H4 (cell line): ENCODE results near the gene C6orf89. TPM values are rescaled to one million over a fixed set of nuclear protein-coding genes. Genes with fewer than 3 reads are reported as not detected.
"Not testable (repeated sequence)": the region's sequence is repeated elsewhere in the genome, so short reads cannot be mapped to it uniquely, and the experiment has no call there.

ENCODE experiments used
- DNase-seq: peaks from one replicate; pipeline ENCODE4 v3.0.0-alpha.2; 2015; ENCODE audit warnings: low spot score
- total RNA-seq: library from RNA; depleted of rRNA; stranded (reverse); fragments of >200 nt; shearing (Covaris generic); gene quantifications from 2 replicates; pipeline ENCODE4 v1.2.3, GENCODE V29; 2014

The C6orf89 gene
- total RNA-seq, 1 experiment from 2014 or later = 39.6 TPM

GRCh38 chr6:36924131-36924530 is 38.4 kb downstream of the C6orf89 start:
- no peak for DNase-seq

DNA sequence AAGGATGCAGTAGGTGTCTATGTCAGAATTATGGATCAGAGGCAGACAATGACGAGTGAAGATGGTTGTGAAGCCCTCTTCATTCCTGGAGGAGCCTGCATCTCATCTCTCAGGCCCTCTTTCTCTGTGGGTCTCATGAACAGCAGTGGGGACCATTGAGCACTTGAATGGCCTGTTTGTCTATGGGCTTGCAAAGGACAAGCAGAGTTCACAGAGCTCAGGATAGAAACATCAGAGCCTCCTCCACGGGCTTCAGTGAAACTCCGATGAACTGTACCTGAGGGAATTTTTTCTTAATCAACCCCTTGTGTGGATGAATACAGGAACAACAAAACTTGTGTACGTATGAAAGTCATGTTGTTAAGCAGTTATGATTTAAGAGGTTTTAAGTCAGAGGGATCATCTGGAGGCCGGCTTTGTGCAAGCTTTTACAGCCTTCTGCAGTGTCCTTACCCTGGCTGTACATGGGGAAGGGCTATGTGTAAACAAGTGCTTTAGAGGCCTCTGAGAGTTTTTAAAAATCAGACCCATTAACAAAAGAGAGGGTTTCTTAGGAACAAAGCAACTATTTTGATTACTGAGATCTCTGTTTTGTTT is 39.1 kb downstream of the C6orf89 start:
- DNase-seq = no peak

GRCh38 chr6:36925809-36926208 is 40.1 kb downstream of the C6orf89 start:
- DNase-seq = no peak

DNA sequence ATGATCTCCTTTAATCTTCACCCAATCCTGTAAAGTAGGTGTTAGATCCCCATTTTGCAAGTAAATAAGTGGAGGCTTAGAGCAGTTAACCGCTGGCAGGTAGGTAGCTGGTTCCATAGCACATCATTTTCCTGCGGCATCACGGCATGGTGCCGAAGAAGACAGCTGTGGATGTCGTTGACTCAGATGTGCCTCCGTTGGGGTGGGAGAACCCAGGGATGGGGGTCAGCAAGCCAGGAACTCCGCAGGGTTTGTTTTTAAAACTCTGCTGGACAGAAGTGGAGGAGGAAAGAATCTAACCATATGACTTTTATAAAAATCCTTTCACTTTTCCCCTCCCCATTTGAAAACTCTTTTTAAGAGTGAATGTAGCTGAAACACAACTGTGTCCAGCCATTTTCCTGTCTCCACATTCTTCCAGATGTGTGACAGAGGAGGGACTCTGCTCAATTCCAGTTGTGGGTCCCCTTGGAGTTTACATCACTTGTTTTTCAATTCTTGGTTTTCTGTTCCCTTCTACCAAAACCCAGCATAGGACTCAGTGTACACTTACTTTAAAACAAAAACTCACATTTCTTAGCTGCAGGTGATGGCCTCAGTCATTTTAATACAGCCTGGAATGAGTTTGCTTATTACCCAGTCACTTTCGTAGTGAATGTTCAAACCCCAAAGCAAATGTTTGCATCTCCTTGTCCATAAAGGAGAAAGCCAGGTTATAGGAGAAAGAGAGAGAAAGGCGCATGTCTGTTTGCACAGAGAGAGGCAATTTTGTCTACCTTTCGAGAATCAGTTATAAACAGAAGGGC is 41.2 kb downstream of the C6orf89 start:
- no peak for DNase-seq

DNA sequence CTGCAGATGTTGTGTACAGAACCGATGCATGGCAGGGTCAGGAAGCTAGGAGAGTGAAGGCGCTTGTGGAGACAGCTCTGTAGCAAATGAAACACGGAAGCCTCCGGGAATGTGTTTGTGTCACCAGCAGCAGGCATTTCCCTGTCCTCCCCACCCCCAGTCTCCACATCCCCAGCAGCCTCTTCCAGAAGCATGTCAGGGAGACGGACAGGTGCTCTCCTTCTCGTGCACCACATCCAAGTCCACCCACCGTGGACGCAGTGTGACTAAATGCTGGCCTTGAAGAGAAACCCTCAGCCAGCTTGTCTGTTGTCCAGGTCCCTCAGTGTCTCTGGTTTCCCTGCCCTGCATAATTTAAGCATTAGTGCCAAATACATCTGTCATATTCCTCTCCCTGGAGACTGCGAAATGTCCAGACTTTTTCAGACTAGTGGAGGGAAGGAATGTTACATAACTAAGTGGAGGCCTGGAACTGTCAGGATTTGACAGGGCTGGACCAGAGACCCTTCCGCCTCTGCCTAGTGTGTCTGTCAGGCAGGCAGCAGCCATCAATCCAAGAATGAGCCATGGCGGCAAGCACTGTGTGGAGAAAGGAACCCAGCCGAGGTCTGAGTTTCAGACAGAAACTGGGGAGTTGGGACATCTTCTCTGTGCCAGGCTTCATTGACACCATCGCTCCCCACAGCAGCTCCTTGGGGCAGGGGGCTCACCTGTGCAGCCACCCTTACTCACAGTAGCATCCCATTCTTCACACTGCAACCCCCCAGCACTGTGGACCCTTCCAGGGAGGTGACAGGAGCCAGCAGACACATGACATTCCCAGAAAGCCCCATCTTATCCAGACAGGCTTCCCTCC is 42.2 kb downstream of the C6orf89 start:
- no peak for DNase-seq

GRCh38 chr6:36928547-36928918 is 42.8 kb downstream of the C6orf89 start:
- DNase-seq = no peak

DNA sequence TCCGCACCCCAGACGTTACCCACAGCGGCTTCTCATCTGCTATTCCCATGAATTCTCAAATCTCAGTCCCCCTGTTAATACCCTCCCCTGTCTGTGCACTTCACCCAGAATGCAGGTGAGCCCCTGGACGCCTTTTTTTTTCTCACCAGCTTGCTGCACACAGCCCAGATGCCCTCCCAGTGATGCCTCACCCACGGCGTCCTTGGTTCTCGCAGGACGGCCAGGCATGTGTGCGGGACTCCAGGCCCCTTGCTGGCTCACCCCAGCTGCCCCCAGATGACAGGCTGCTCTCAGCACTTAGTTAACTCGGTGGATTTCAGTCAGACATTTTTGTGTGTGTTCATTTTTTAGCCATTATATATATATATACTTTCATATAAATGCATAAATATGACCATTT is 43.4 kb downstream of the C6orf89 start:
- no peak for DNase-seq

GRCh38 chr6:36929607-36930006 is 43.9 kb downstream of the C6orf89 start:
- DNase-seq = peak; percentile 31

- no peak for DNase-seq
Observed at GRCh38 chr6:36930483-36930882, 44.7 kb downstream of the C6orf89 start.

GRCh38 chr6:36933102-36933501 is 47.4 kb downstream of the C6orf89 start:
- DNase-seq = no peak

- DNase-seq = no peak
Observed at GRCh38 chr6:36933519-36933918, 47.8 kb downstream of the C6orf89 start.

DNA sequence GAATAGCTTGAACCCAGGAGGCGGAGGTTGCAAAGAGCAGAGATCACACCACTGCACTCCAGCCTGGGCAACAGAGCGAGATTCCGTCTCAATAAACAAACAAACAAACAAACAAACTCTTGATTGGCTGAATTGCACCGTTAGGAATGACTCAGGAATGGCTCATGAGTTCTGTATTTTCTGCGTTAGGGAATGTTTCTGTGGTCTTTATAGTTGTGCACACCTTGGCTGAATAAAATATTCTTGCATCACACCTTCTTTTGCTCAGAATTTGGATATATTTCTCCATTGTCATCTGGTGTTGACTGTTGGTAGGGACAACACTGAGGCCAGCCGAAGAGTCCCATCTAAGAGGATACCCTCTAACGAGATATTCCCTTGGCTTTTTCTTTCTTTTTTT is 49.1 kb downstream of the C6orf89 start:
- no peak for DNase-seq

DNA sequence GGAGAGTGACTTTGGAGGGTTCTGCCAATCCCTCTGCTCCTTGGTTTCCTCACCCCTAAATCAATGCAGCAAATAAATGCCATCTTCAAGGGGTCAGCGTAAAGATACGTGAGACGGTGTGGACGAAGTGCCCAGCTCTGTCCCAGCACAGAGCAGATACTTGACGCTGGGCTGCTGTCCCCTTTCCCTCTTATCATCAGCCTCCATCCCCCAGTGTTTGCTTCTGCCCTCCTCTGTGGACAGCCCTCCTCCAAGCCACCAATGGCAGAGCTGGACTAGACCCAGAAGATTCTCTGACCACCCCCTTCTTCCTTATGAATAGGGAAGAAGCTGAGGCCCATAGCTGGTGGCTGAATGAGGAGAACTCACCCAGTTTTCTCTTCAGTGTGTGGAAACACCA is 51.1 kb downstream of the C6orf89 start:
- DNase-seq = no peak

GRCh38 chr6:36937896-36938295 is 52.1 kb downstream of the C6orf89 start:
- no peak for DNase-seq

- no peak for DNase-seq
Observed at GRCh38 chr6:36938536-36938935, 52.8 kb downstream of the C6orf89 start.

GRCh38 chr6:36939005-36939404 is 53.3 kb downstream of the C6orf89 start:
- not testable (repeated sequence) for DNase-seq

DNA sequence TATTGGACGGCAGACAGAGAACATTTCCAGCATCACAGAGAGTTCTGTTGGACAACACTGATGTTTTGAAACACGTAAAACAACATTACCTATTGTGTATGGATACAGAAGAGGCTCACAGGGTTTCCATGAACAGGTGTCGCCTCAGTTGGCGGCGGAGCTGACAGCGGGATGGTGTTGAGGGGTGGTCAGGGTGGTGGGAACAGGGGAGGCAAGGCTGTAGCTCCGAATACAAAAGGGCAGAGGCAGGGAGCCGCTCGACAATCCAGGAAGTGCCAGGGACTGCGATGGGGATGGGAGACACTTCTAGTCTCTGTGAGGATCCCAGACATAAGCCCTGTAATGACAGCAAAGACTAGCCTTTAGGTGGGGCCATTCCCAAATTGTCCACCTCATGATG is 54.3 kb downstream of the C6orf89 start:
- DNase-seq = no peak

DNA sequence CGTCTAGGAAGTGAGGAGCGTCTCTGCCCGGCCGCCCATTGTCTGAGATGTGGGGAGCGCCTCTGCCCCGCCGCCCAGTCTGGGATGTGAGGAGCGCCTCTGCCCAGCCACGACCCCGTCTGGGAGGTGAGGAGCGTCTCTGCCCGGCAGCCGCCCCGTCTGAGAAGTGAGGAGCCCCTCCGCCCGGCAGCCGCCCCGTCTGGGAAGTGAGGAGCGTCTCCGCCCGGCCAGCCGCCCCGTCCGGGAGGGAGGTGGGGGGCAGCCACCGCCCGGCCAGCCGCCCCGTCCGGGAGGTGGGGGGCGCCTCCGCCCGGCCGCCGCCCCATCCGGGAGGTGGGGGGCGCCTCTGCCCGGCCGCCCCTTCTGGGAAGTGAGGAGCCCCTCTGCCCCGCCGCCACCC is 55.8 kb downstream of the C6orf89 start:
- not testable (repeated sequence) for DNase-seq

- DNase-seq = not testable (repeated sequence)
Observed at GRCh38 chr6:36942329-36942728, 56.6 kb downstream of the C6orf89 start.

GRCh38 chr6:36944650-36945049 is 58.9 kb downstream of the C6orf89 start:
- DNase-seq = no peak

GRCh38 chr6:36945301-36945700 is 59.5 kb downstream of the C6orf89 start:
- DNase-seq = no peak

DNA sequence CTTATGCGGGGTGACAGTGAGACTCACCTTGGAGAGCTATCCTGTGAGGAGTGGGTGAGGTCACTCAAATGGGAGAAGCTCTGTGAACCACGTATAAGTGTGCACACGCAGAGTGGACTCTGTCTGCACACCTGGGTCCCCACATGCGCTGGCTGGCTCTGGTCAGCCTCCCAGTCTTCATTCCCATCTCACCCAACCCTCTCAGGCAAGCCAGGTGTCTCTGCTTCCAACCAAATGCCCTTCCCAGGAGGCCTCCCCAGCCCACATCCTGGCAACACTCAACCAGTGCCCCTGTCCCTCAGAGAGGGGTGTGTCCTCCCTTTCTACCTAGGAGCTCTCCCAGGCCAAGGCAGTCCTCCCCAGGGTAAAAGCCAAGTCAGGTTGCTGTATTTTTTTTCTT is 60.8 kb downstream of the C6orf89 start:
- DNase-seq = no peak
